Esophagus squamous epithelium (tissue), 5 donors: ENCODE results near the gene CCDC88C. TPM values are rescaled to one million over a fixed set of nuclear protein-coding genes. Genes with fewer than 3 reads are reported as not detected.

Experiments
- DNase-seq: peaks from one replicate; lab custom pipeline; 2025; lab: John Stamatoyannopoulos, UW
- H3K27ac ChIP-seq, 4 donors: fragments of 200-600 bp; sonication (generic); one replicate each; pipeline ENCODE4 v1.5.1; 2016 to 2019; ENCODE audit warnings: mild to moderate bottlenecking in 1 of 4
- H3K27me3 ChIP-seq, 4 donors: fragments of 200-600 bp; sonication (generic); 1 replicate in 3 of 4; 2 replicates in 1 of 4; pipeline versions ENCODE4 v1.5.1 to v1.6.0; 2017 to 2021; ENCODE audit warnings: antibody characterized with exemption in 1 of 4
- H3K36me3 ChIP-seq, 3 donors: fragments of 200-600 bp; sonication (generic); one replicate each; pipeline ENCODE4 v1.5.1; 2016 to 2019
- H3K4me1 ChIP-seq, 3 donors: fragments of 200-600 bp; sonication (generic); one replicate each; pipeline ENCODE4 v1.5.1; 2017 to 2019
- H3K4me3 ChIP-seq, 4 donors: fragments of 200-600 bp; sonication (generic); 1 replicate in 3 of 4; 2 replicates in 1 of 4; pipeline ENCODE4 v1.5.1; 2016 to 2019; ENCODE audit warnings: mild to moderate bottlenecking in 2 of 4, moderate library complexity in 1 of 4
- H3K9me3 ChIP-seq, 3 donors: fragments of 200-600 bp; sonication (generic); one replicate each; pipeline ENCODE4 v1.5.1; 2016 to 2019
- CTCF ChIP-seq, 6 experiments: fragments of 450-650 bp in 4 of 6; fragments of 200-600 bp in 2 of 6; sonication (generic) in 2 of 6; IDR thresholded peaks; one replicate each; pipeline ENCODE4 v1.5.1; 2016 to 2019; ENCODE audit warnings: antibody characterized with exemption in 6 of 6, mild to moderate bottlenecking in 4 of 6, moderate library complexity in 4 of 6
- POLR2A ChIP-seq, 4 donors: fragments of 450-650 bp; IDR thresholded peaks; one replicate each; pipeline ENCODE4 v1.6.1; 2017; ENCODE audit warnings: antibody characterized with exemption in 4 of 4, mild to moderate bottlenecking in 4 of 4, moderate library complexity in 3 of 4
- WGBS, 2 donors: methylation state at CpG; one replicate each; pipeline ENCODE4 v1.1.5; 2018; 5-methylcytosine and 5-hydroxymethylcytosine counted together
- intact Hi-C: fragments of 100-400 bp; cut with DNase I; formaldehyde crosslinking; loops from one replicate; pipeline ENCODE4 v1.15.0; 2022
- total RNA-seq, 4 donors: library from RNA; depleted of rRNA; stranded (reverse); fragments of >200 nt; gene quantifications; one replicate each; pipeline ENCODE4 v1.1.0, GENCODE V29; 2016
- donor health status: DM: yes; HTN: yes; CAD: no.

The CCDC88C gene
- total RNA-seq, 4 donors from 2014 or later: 23.2 to 31.5 (median 29.9) TPM

- no peak overlapping the region for H3K4me3 ChIP-seq
- no peaks in the 10 kb centered on the region for H3K4me1 ChIP-seq
- intact Hi-C loops: no loop called here
- H3K9me3 ChIP-seq: no peaks in the 10 kb centered on the region
- no peak overlapping the region for H3K27ac ChIP-seq
- DNase-seq: no peak
- no peaks in the 10 kb centered on the region for H3K27me3 ChIP-seq
- WGBS, 2 donors: 71 to 75% methylated on average over 10 of the region's 10 CpGs
- no peak for TF ChIP-seq CTCF (IDR thresholded peaks at IDR 0.05)
- TF ChIP-seq POLR2A (IDR thresholded peaks at IDR 0.05): no peak
- peaks cover 8 to 91% (median 26%) of the 10 kb centered on the region in 3 donors for H3K36me3 ChIP-seq
These were observed 126.6 kb downstream of the CCDC88C start for GRCh38 chr14:91290986-91291385.

GRCh38 chr14:91289464-91289863 lies 128.2 kb downstream of the CCDC88C start:
- no peak overlapping the region for H3K4me3 ChIP-seq
- peaks cover 8 to 90% (median 24%) of the 10 kb centered on the region in 3 donors for H3K36me3 ChIP-seq
- no peaks in the 10 kb centered on the region for H3K27me3 ChIP-seq
- WGBS, 2 donors: 68 to 96% methylated on average over 3 to 4 of the region's 4 CpGs
- no peaks in the 10 kb centered on the region for H3K9me3 ChIP-seq
- no peak overlapping the region for H3K27ac ChIP-seq
- intact Hi-C loops: no loop called here
- DNase-seq: no peak
- TF ChIP-seq POLR2A (IDR thresholded peaks at IDR 0.05): no peak
- no peak for TF ChIP-seq CTCF (IDR thresholded peaks at IDR 0.05)
- H3K4me1 ChIP-seq: no peaks in the 10 kb centered on the region

- Histone ChIP-seq H3K4me3 (no peak overlapping the region), H3K4me1 (no peaks in the 10 kb centered on the region), H3K27me3 (no peaks in the 10 kb centered on the region), H3K27ac (no peak overlapping the region), H3K9me3 (no peaks in the 10 kb centered on the region), H3K36me3 (peaks cover 4 to 90% (median 19%) of the 10 kb centered on the region in 3 donors)
- intact Hi-C loops: no loop called here
- WGBS, 2 donors: 88 to 96% methylated on average over 13 to 15 of the region's 28 CpGs
- TF ChIP-seq POLR2A (IDR thresholded peaks at IDR 0.05) (no peak), CTCF (IDR thresholded peaks at IDR 0.05) (no peak)
- no peak for DNase-seq
These were observed 128.7 kb downstream of the CCDC88C start for GRCh38 chr14:91288876-91289275.

GRCh38 chr14:91286530-91286937 lies 131.1 kb downstream of the CCDC88C start:
- Histone ChIP-seq H3K36me3 (peaks cover 10 to 93% (median 17%) of the 10 kb centered on the region in 3 donors), H3K27ac (no peak overlapping the region), H3K4me3 (no peak overlapping the region), H3K27me3 (no peaks in the 10 kb centered on the region), H3K9me3 (no peaks in the 10 kb centered on the region), H3K4me1 (peaks cover 0 to 2% (median 1%) of the 10 kb centered on the region in 3 donors)
- TF ChIP-seq POLR2A (IDR thresholded peaks at IDR 0.05) (no peak), CTCF (IDR thresholded peaks at IDR 0.05) (peak; percentile 89 to 95 (median 91))
- DNase-seq: no peak
- 46 to 53% methylated on average over 3 to 5 of the region's 7 CpGs for WGBS, 2 donors
- intact Hi-C loops: no loop called here

- H3K4me1 ChIP-seq: peaks cover 0 to 6% (median 5%) of the 10 kb centered on the region in 3 donors
- H3K9me3 ChIP-seq: no peaks in the 10 kb centered on the region
- H3K27me3 ChIP-seq: no peaks in the 10 kb centered on the region
- H3K36me3 ChIP-seq: peaks cover 6 to 93% (median 10%) of the 10 kb centered on the region in 3 donors
- intact Hi-C loops: loop anchor here (5.0 kb wide), 1 partner anchor 103 kb away; no protein-coding TSS in a partner anchor
- 79 to 84% methylated on average over 14 of the region's 14 CpGs for WGBS, 2 donors
- no peak for TF ChIP-seq CTCF (IDR thresholded peaks at IDR 0.05)
- no peak for TF ChIP-seq POLR2A (IDR thresholded peaks at IDR 0.05)
- no peak overlapping the region for H3K4me3 ChIP-seq
- no peak overlapping the region for H3K27ac ChIP-seq
- DNase-seq: no peak
These were observed 132.7 kb downstream of the CCDC88C start for GRCh38 chr14:91284791-91285548.
